NT2/D1 (cell line): ENCODE measurements around the gene WDR64.

Experiments
- DNase-seq: peaks from one replicate; pipeline ENCODE4 v3.0.0-alpha.2; 2011; ENCODE audit warnings: low read depth, low spot score
- H3K27me3 ChIP-seq: 2 replicates; pipeline ENCODE4 v1.6.0; 2011; ENCODE audit warnings: mild to moderate bottlenecking; ENCODE audit not compliant: insufficient read length, insufficient read depth
- H3K36me3 ChIP-seq: 2 replicates; pipeline ENCODE4 v1.6.1; 2011; ENCODE audit warnings: mild to moderate bottlenecking, low read length, mixed read lengths; ENCODE audit not compliant: insufficient read depth, insufficient read length
- H3K4me1 ChIP-seq: 2 replicates; pipeline ENCODE4 v1.5.1; 2011; ENCODE audit not compliant: insufficient read depth, insufficient read length
- H3K4me3 ChIP-seq: 2 replicates; pipeline ENCODE4 v1.5.1; 2011; ENCODE audit warnings: low read depth; ENCODE audit not compliant: insufficient read length
- H3K9ac ChIP-seq: 2 replicates; pipeline ENCODE4 v1.6.0; 2011; ENCODE audit warnings: low read depth; ENCODE audit not compliant: insufficient read length
- H3K9me3 ChIP-seq: 2 replicates; pipeline ENCODE4 v1.5.1; 2011; ENCODE audit warnings: mild to moderate bottlenecking, low read length; ENCODE audit not compliant: insufficient read depth
- SUZ12 ChIP-seq: IDR thresholded peaks from 2 replicates; pipeline ENCODE4 v1.6.1; 2011; ENCODE audit not compliant: insufficient read length, insufficient read depth; ENCODE audit errors: extremely low read depth
- YY1 ChIP-seq: IDR thresholded peaks from 2 replicates; pipeline ENCODE4 v1.6.1; 2011; ENCODE audit not compliant: insufficient read length, insufficient read depth
- ZNF274 ChIP-seq: IDR thresholded peaks from 2 replicates; pipeline ENCODE4 v1.6.1; 2011; ENCODE audit warnings: mild to moderate bottlenecking, low read depth, low read length

Gene WDR64

DNA sequence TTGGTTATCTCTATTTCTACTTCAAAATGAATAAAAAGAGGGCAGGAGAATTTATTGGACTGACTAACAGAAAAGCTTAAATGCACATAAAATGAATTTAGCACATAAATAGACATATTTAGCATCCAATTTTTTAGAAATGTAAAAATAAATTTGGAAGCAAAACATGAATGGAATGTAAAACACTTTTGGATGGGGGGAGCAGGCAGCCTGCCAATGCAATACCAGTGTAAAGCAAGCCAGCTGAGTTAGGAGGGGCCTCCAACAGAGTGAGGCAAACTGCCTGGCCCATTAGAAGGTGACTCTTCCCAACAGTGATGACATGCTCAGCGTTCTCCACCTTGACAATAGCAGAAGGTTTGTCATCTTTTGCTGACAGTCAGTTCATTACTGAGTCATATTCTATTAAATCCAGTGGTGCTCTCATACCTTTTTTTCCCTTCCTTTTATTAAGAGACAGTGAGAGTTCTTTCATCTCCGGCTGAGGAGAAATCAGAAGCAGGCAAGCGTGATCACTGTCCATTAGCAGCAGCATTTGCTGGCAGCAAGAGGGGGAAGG lies 176.5 kb downstream of the WDR64 start:
- H3K9ac ChIP-seq, result no peak overlapping the region
- H3K4me3 ChIP-seq, result no peak overlapping the region
- no peak for DNase-seq
- no peaks in the 10 kb centered on the region for H3K36me3 ChIP-seq
- H3K4me1 ChIP-seq, result no peaks in the 10 kb centered on the region
- H3K27me3 ChIP-seq, result no peaks in the 10 kb centered on the region
- no peak for TF ChIP-seq SUZ12
- TF ChIP-seq YY1, result no peak
- TF ChIP-seq ZNF274, result no peak
- H3K9me3 ChIP-seq, result no peaks in the 10 kb centered on the region

DNA sequence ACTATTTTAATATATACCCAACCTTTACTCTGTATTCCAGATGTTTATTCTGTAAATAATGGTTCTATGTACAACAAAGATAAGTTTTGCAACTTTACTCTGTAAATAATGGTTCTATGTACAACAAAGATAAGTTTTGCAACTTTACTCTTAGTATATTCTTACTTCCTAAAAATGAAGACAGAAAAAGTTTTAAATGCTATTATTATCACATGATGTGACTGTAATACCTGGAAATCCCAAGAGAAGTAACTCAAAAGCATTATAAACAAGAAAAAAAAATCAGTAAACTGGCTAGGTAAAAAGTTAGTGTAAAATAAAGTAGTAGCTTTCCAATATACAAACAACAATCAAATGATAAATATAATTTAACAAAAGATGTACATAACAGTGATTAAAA lies 177.4 kb downstream of the WDR64 start:
- no peak for TF ChIP-seq SUZ12
- no peak for TF ChIP-seq YY1
- TF ChIP-seq ZNF274, result no peak
- Histone ChIP-seq H3K9me3 (no peaks in the 10 kb centered on the region), H3K4me3 (no peak overlapping the region), H3K4me1 (no peaks in the 10 kb centered on the region), H3K36me3 (no peaks in the 10 kb centered on the region), H3K9ac (no peak overlapping the region), H3K27me3 (no peaks in the 10 kb centered on the region)
- DNase-seq, result no peak

DNA sequence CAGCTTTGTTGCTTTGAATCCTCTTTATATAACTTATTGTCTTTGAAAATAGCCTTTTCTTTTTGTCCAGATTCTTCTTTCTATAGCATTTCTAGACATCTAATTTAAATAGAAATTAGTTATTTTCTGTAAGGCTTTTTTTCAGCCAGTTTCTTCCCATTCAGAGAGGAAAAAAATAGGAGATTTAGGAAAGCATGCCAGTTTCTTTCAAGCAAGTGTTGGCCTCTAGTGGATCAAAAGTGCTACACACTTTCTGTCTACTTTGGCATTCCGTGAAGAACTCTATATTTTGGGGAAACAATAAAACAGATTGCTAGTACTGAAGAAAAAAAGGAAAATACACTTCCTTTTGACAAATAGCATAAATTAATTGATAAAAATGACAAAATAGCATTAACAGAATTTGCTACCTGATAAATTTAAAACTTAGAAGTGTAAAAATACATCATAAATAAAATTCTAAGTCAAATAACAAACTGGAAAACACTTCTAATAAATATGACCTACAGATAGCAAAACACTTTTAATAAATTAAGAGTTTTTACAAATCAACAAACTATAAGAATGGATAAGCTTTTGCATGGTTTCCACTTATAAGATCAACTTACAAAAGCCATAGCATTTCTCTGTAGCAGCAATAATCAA lies 182.8 kb downstream of the WDR64 start:
- Histone ChIP-seq H3K36me3 (no peaks in the 10 kb centered on the region), H3K9ac (no peak overlapping the region), H3K9me3 (no peaks in the 10 kb centered on the region), H3K4me3 (no peak overlapping the region), H3K4me1 (no peaks in the 10 kb centered on the region), H3K27me3 (no peaks in the 10 kb centered on the region)
- DNase-seq, result peak; percentile 39
- no peak for TF ChIP-seq ZNF274
- TF ChIP-seq SUZ12, result no peak
- no peak for TF ChIP-seq YY1

DNA sequence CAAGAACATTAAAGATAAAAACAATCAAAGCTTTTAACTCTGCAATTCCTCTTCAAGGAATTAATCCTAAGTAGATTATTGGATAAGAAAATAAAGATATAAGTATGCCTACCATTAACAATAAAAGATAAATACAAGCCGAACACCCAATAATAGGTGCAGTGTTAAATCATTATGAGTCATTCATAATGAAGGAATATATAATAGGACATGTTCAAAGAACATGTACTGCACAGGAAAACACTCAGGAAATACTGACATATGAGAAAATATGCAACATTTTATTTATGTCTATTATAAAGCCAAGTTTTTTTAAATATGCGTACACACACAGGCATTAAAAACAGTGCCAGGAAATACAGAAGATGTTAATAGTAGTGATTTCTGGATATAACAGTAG lies 184.9 kb downstream of the WDR64 start:
- TF ChIP-seq ZNF274 (no peak), YY1 (no peak), SUZ12 (no peak)
- DNase-seq, result no peak

DNA sequence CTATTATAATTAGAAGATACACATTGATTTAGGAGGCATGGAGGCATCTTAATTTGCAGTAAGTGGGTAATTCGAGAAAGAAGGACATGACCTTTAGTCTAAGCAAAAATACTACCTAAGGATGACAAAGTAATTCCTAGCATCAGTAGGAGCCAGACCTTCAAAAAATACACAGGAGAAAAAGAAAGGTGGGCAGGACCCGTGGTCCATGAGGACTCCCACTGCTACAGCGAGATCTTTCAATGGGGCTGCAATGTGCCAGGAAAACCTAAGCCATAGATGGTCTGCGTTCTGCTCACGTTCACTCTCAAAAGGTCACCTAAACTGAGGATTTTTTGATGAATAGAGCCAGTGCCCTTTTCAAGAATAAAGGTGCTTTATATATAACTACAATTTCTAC lies 185.3 kb downstream of the WDR64 start:
- DNase-seq, result no peak
- H3K27me3 ChIP-seq, result no peaks in the 10 kb centered on the region
- H3K36me3 ChIP-seq, result no peaks in the 10 kb centered on the region
- TF ChIP-seq YY1 (no peak), SUZ12 (no peak), ZNF274 (no peak)
- H3K4me3 ChIP-seq, result no peak overlapping the region
- H3K9ac ChIP-seq, result no peak overlapping the region
- H3K9me3 ChIP-seq, result no peaks in the 10 kb centered on the region
- H3K4me1 ChIP-seq, result no peaks in the 10 kb centered on the region

More for the DNA sequence above, 184.9 kb downstream of the WDR64 start:
- H3K9me3 ChIP-seq, result no peaks in the 10 kb centered on the region
- no peak overlapping the region for H3K9ac ChIP-seq
- no peaks in the 10 kb centered on the region for H3K4me1 ChIP-seq
- H3K27me3 ChIP-seq, result no peaks in the 10 kb centered on the region
- no peak overlapping the region for H3K4me3 ChIP-seq
- H3K36me3 ChIP-seq, result no peaks in the 10 kb centered on the region

DNA sequence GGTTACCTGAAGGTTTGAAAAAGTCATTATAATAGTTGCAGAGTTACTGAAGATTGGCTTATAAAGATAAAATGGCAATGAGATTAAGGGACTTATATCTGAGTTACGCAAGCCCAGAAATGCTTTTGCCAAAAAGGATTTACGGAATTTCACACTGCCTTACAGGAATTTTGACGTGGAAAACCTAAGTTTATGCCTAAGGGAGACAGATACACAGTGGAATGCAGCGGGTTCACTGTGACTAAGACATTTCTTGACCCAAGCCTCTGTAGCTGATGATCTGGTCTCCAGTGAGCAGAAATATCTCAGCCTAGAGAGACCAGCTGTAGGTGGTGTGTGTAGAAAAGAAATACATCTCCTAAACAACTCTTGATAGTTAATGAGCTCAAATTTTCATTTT lies 185.8 kb downstream of the WDR64 start:
- Histone ChIP-seq H3K9me3 (no peaks in the 10 kb centered on the region), H3K9ac (no peak overlapping the region), H3K4me1 (no peaks in the 10 kb centered on the region), H3K36me3 (no peaks in the 10 kb centered on the region), H3K27me3 (no peaks in the 10 kb centered on the region), H3K4me3 (no peak overlapping the region)
- TF ChIP-seq YY1, result no peak
- no peak for TF ChIP-seq SUZ12
- no peak for TF ChIP-seq ZNF274
- DNase-seq, result no peak

DNA sequence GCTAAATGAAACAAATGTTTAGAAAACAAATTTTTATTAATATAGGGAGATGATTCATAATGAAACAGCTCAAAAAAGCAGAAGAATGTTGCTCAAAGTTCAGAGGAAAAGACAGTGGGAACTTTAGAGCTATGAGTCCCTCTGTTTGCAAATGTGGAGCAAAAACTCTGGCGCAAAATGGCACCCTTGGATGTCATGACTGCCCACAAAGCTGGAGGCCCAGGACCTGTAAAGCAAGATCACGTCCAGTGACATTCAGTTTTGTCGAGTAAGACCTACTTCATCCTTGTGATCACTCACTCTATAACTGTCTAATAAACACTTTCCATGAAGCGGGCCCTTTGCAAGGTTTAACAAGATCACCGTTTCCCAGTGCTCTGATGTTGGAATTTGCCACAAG lies 186.8 kb downstream of the WDR64 start:
- no peak overlapping the region for H3K9ac ChIP-seq
- no peak for DNase-seq

More for the DNA sequence above, 186.8 kb downstream of the WDR64 start:
- Histone ChIP-seq H3K36me3 (no peaks in the 10 kb centered on the region), H3K4me1 (no peaks in the 10 kb centered on the region), H3K4me3 (no peak overlapping the region), H3K9me3 (no peaks in the 10 kb centered on the region), H3K27me3 (no peaks in the 10 kb centered on the region)
- no peak for TF ChIP-seq YY1
- TF ChIP-seq SUZ12, result no peak
- no peak for TF ChIP-seq ZNF274
